Choroid plexus epithelial cell (primary cell): ENCODE measurements around the gene BIRC3.
A peak's percentile ranks its signal among the peaks of the same experiment; 100 is the strongest.
"Not testable (repeated sequence)": the region's sequence is repeated elsewhere in the genome, so short reads cannot be mapped to it uniquely, and the experiment has no call there.

Experiments
- DNase-seq: peaks from one replicate; pipeline ENCODE4 v3.0.0-alpha.2; 2010; ENCODE audit warnings: low read depth
- H3K4me3 ChIP-seq: 2 replicates; pipeline ENCODE4 v1.5.1; 2011; ENCODE audit warnings: low read depth, mild to moderate bottlenecking, control low read depth, low read length, moderate library complexity
- CTCF ChIP-seq: conservative IDR thresholded peaks from 2 replicates; pipeline ENCODE4 v1.5.1; 2011; ENCODE audit warnings: low read depth, mild to moderate bottlenecking, control low read depth, inconsistent platforms, low read length, moderate library complexity

The BIRC3 gene

GRCh38 chr11:102293873-102294601, 23.2 kb upstream of the BIRC3 start:
- TF ChIP-seq CTCF = peak; percentile 73
- peak; percentile 83 for DNase-seq
- no peak overlapping the region for H3K4me3 ChIP-seq

- no peak for TF ChIP-seq CTCF
- DNase-seq = no peak
- no peak overlapping the region for H3K4me3 ChIP-seq
Observed at GRCh38 chr11:102295045-102295444, 22.2 kb upstream of the BIRC3 start.

GRCh38 chr11:102296757-102297156, 20.5 kb upstream of the BIRC3 start:
- DNase-seq, H3K4me3 ChIP-seq: not testable (repeated sequence)

- H3K4me3 ChIP-seq, DNase-seq: not testable (repeated sequence)
Observed at GRCh38 chr11:102300837-102301236, 16.4 kb upstream of the BIRC3 start.

- no peak for DNase-seq
- no peak overlapping the region for H3K4me3 ChIP-seq
- TF ChIP-seq CTCF = no peak
Observed at GRCh38 chr11:102302241-102302640, 15.0 kb upstream of the BIRC3 start.

- TF ChIP-seq CTCF = no peak
- DNase-seq = no peak
- H3K4me3 ChIP-seq = no peak overlapping the region
Observed at GRCh38 chr11:102304686-102305085, 12.6 kb upstream of the BIRC3 start.

GRCh38 chr11:102305352-102306047, 11.8 kb upstream of the BIRC3 start:
- DNase-seq = no peak

More at GRCh38 chr11:102305352-102306047, 11.8 kb upstream of the BIRC3 start:
- H3K4me3 ChIP-seq = no peak overlapping the region
- no peak for TF ChIP-seq CTCF
